Measurements from ENCODE around the gene PRKCA.

Gene PRKCA

GRCh38 chr17:66727634-66728570 lies 425.5 kb downstream of the PRKCA start:
- H3K9ac ChIP-seq (ENCODE audit: low read length) = no peak overlapping the region
- peaks cover 37% of the 10 kb centered on the region for H3K4me1 ChIP-seq (ENCODE audit: insufficient read depth, low read length)
- no peaks in the 10 kb centered on the region for H3K27me3 ChIP-seq (ENCODE audit: control insufficient read depth in 1 of 2, insufficient read depth in 2 of 2, low read length in 2 of 2)
- no peak overlapping the region for H3K27ac ChIP-seq (ENCODE audit: low read depth, low read length)
- H3K9me3 ChIP-seq (ENCODE audit: low read length) = no peaks in the 10 kb centered on the region
- no peak overlapping the region for H3K4me3 ChIP-seq (ENCODE audit: low read depth in 1 of 2, low read length in 2 of 2)
- no peaks in the 10 kb centered on the region for H3K36me3 ChIP-seq (ENCODE audit: insufficient read depth, low read length)

- no peak overlapping the region for H3K9ac ChIP-seq (ENCODE audit: low read length)
These were observed 428.1 kb downstream of the PRKCA start for GRCh38 chr17:66730461-66730923.

GRCh38 chr17:66733759-66734158 lies 431.3 kb downstream of the PRKCA start:
- Histone ChIP-seq H3K36me3 (ENCODE audit: insufficient read depth, low read length) (peaks cover 14% of the 10 kb centered on the region), H3K9ac (ENCODE audit: low read length) (no peak overlapping the region), H3K4me3 (ENCODE audit: low read depth in 1 of 2, low read length in 2 of 2) (no peak overlapping the region), H3K9me3 (ENCODE audit: low read length) (no peaks in the 10 kb centered on the region), H3K27ac (ENCODE audit: low read depth, low read length) (no peak overlapping the region), H3K4me1 (ENCODE audit: insufficient read depth, low read length) (no peaks in the 10 kb centered on the region), H3K27me3 (ENCODE audit: control insufficient read depth in 1 of 2, insufficient read depth in 2 of 2, low read length in 2 of 2) (no peaks in the 10 kb centered on the region)

More at GRCh38 chr17:66730461-66730923, 428.1 kb downstream of the PRKCA start:
- no peaks in the 10 kb centered on the region for H3K27me3 ChIP-seq (ENCODE audit: control insufficient read depth in 1 of 2, insufficient read depth in 2 of 2, low read length in 2 of 2)
- H3K4me1 ChIP-seq (ENCODE audit: insufficient read depth, low read length) = peaks cover 11% of the 10 kb centered on the region
- H3K27ac ChIP-seq (ENCODE audit: low read depth, low read length) = no peak overlapping the region
- H3K4me3 ChIP-seq (ENCODE audit: low read depth in 1 of 2, low read length in 2 of 2) = no peak overlapping the region
- no peaks in the 10 kb centered on the region for H3K9me3 ChIP-seq (ENCODE audit: low read length)
- no peaks in the 10 kb centered on the region for H3K36me3 ChIP-seq (ENCODE audit: insufficient read depth, low read length)

- Histone ChIP-seq H3K36me3 (ENCODE audit: insufficient read depth, low read length) (peaks cover 20% of the 10 kb centered on the region), H3K27me3 (ENCODE audit: control insufficient read depth in 1 of 2, insufficient read depth in 2 of 2, low read length in 2 of 2) (no peaks in the 10 kb centered on the region), H3K9me3 (ENCODE audit: low read length) (no peaks in the 10 kb centered on the region), H3K4me1 (ENCODE audit: insufficient read depth, low read length) (no peaks in the 10 kb centered on the region), H3K27ac (ENCODE audit: low read depth, low read length) (no peak overlapping the region), H3K4me3 (ENCODE audit: low read depth in 1 of 2, low read length in 2 of 2) (no peak overlapping the region), H3K9ac (ENCODE audit: low read length) (no peak overlapping the region)
These were observed 432.0 kb downstream of the PRKCA start for GRCh38 chr17:66734186-66734943.

- Histone ChIP-seq H3K27me3 (ENCODE audit: control insufficient read depth in 1 of 2, insufficient read depth in 2 of 2, low read length in 2 of 2) (no peaks in the 10 kb centered on the region), H3K27ac (ENCODE audit: low read depth, low read length) (no peak overlapping the region), H3K9ac (ENCODE audit: low read length) (no peak overlapping the region), H3K36me3 (ENCODE audit: insufficient read depth, low read length) (peaks cover 38% of the 10 kb centered on the region), H3K9me3 (ENCODE audit: low read length) (no peaks in the 10 kb centered on the region), H3K4me1 (ENCODE audit: insufficient read depth, low read length) (no peaks in the 10 kb centered on the region), H3K4me3 (ENCODE audit: low read depth in 1 of 2, low read length in 2 of 2) (no peak overlapping the region)
These were observed 435.1 kb downstream of the PRKCA start for GRCh38 chr17:66737524-66737923.

- H3K4me1 ChIP-seq (ENCODE audit: insufficient read depth, low read length) = no peaks in the 10 kb centered on the region
- H3K9ac ChIP-seq (ENCODE audit: low read length) = no peak overlapping the region
- no peaks in the 10 kb centered on the region for H3K9me3 ChIP-seq (ENCODE audit: low read length)
- H3K4me3 ChIP-seq (ENCODE audit: low read depth in 1 of 2, low read length in 2 of 2) = no peak overlapping the region
- H3K27me3 ChIP-seq (ENCODE audit: control insufficient read depth in 1 of 2, insufficient read depth in 2 of 2, low read length in 2 of 2) = no peaks in the 10 kb centered on the region
- no peak overlapping the region for H3K27ac ChIP-seq (ENCODE audit: low read depth, low read length)
- H3K36me3 ChIP-seq (ENCODE audit: insufficient read depth, low read length) = peaks cover 45% of the 10 kb centered on the region
These were observed 435.9 kb downstream of the PRKCA start for GRCh38 chr17:66738301-66738700.

DNA sequence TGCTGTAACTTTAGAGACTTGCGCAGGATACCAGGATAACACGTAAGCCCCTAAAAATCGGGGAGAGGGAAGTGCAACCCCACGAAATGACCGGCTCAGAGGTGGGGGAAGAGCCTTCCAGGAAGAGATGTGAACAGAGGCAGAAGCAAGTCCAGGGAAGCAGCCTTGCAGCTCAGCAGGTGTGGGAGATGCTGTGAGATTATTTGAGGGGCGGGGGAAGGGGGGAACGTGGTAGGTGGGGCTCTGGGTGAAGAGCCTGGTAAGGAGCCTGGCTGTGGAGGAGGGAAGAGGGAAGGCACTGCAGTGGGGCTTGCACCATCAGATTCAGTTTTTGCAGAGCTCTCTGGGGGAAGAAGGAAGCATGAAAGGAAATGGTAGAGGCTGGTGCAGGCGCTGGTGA lies 437.1 kb downstream of the PRKCA start:
- Histone ChIP-seq H3K27ac (ENCODE audit: low read depth, low read length) (no peak overlapping the region), H3K36me3 (ENCODE audit: insufficient read depth, low read length) (peaks cover 58% of the 10 kb centered on the region), H3K4me3 (ENCODE audit: low read depth in 1 of 2, low read length in 2 of 2) (no peak overlapping the region), H3K9me3 (ENCODE audit: low read length) (no peaks in the 10 kb centered on the region), H3K4me1 (ENCODE audit: insufficient read depth, low read length) (no peaks in the 10 kb centered on the region), H3K9ac (ENCODE audit: low read length) (no peak overlapping the region), H3K27me3 (ENCODE audit: control insufficient read depth in 1 of 2, insufficient read depth in 2 of 2, low read length in 2 of 2) (no peaks in the 10 kb centered on the region)

DNA sequence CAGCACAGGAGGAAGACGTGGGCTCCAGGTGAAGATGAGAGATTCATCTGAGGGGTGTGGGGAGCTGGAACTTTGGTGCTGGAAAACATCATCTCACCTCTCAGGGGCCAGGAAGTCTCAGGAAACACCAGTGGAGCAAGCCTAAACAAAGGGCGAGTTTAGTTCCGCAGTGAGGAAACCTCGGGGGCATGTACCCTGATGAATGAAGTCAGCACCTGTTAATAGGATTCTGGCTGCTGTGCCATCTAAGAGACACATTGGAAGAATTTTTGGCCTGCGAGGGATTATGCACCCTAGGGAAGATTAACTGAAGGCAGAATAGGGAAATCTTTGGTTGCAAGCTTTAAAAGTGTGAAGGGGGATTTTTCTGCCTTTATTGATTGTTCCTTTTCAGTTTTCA lies 437.8 kb downstream of the PRKCA start:
- H3K9me3 ChIP-seq (ENCODE audit: low read length) = no peaks in the 10 kb centered on the region
- H3K27me3 ChIP-seq (ENCODE audit: control insufficient read depth in 1 of 2, insufficient read depth in 2 of 2, low read length in 2 of 2) = no peaks in the 10 kb centered on the region
- H3K9ac ChIP-seq (ENCODE audit: low read length) = no peak overlapping the region
- H3K4me1 ChIP-seq (ENCODE audit: insufficient read depth, low read length) = no peaks in the 10 kb centered on the region
- no peak overlapping the region for H3K27ac ChIP-seq (ENCODE audit: low read depth, low read length)
- no peak overlapping the region for H3K4me3 ChIP-seq (ENCODE audit: low read depth in 1 of 2, low read length in 2 of 2)
- peaks cover 59% of the 10 kb centered on the region for H3K36me3 ChIP-seq (ENCODE audit: insufficient read depth, low read length)

DNA sequence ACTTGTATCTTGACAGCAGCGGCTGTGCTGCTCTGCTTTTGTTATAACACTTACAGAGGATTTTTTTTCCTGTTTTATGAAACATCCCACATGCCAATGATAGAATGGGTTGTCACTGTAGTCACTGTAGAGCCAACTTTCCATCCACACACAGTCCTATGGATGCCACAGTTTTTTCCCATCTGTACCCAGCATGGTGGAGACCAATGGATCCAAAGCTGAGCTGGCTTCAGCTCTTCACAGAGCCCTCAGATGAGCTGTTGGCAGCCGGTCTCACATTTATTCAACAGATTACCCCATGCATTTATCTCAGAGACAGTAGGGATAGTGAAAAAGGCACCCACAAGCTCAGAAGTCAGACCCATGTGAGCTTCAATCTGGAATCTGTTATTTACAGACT lies 441.1 kb downstream of the PRKCA start:
- no peak overlapping the region for H3K27ac ChIP-seq (ENCODE audit: low read depth, low read length)
- no peaks in the 10 kb centered on the region for H3K27me3 ChIP-seq (ENCODE audit: control insufficient read depth in 1 of 2, insufficient read depth in 2 of 2, low read length in 2 of 2)
- H3K9ac ChIP-seq (ENCODE audit: low read length) = no peak overlapping the region
- peaks cover 48% of the 10 kb centered on the region for H3K36me3 ChIP-seq (ENCODE audit: insufficient read depth, low read length)
- no peaks in the 10 kb centered on the region for H3K9me3 ChIP-seq (ENCODE audit: low read length)
- H3K4me1 ChIP-seq (ENCODE audit: insufficient read depth, low read length) = no peaks in the 10 kb centered on the region
- H3K4me3 ChIP-seq (ENCODE audit: low read depth in 1 of 2, low read length in 2 of 2) = no peak overlapping the region

DNA sequence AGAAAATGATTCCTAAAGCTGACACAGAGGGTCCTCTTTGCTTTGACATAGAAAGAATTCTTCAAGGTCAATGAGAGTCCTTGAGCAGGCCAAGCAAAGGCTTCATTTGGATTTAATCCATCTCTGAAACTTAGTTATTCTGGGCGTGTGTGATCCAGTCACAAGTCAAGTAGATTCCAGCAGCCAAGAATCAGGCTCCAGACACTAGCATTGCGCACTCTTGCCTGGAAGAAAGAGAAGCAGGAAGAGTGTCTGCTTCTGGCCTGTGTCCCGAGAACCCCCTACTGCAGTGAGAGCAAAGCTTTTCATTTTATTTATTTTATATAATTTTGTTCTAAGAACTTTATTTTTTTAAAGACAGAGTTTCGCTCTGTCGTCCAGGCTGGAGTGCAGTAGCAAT lies 444.3 kb downstream of the PRKCA start:
- Histone ChIP-seq H3K27ac (ENCODE audit: low read depth, low read length) (no peak overlapping the region), H3K4me1 (ENCODE audit: insufficient read depth, low read length) (no peaks in the 10 kb centered on the region), H3K36me3 (ENCODE audit: insufficient read depth, low read length) (peaks cover 53% of the 10 kb centered on the region), H3K9me3 (ENCODE audit: low read length) (no peaks in the 10 kb centered on the region), H3K4me3 (ENCODE audit: low read depth in 1 of 2, low read length in 2 of 2) (no peak overlapping the region), H3K27me3 (ENCODE audit: control insufficient read depth in 1 of 2, insufficient read depth in 2 of 2, low read length in 2 of 2) (no peaks in the 10 kb centered on the region), H3K9ac (ENCODE audit: low read length) (no peak overlapping the region)

DNA sequence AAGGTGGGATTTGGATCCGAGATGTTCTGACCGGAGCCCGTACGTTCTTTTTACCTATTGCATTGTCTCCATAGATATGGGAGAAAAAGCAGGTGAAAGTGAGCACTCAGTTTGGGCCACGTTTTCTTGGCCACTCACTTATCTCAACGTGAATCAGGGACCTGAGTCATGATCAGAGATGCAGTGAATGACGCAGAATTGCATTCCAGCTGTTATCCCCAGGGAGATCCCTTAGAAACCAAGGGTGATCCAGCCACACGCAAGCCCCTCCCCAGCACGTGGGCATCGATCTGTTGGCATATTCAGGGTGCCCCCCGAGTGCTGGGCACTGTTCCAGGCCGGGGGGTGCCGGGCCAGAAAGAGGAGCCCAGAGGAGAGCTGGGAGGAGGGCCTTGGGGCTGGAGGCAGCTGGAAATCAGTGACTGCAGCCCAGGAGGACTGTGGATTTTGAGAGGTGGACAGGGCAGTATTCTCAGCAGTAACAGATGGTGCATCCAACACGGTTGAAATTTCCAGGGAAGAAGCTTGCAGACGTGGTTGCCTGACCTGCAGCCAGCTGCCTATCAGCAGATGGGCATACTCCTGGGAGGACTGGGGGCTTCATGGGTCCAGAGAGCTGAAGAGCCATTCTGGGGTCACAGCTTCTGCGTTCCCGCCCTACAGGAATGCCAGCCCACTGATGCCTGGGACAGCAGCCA lies 445.3 kb downstream of the PRKCA start:
- no peak overlapping the region for H3K9ac ChIP-seq (ENCODE audit: low read length)
- no peak overlapping the region for H3K27ac ChIP-seq (ENCODE audit: low read depth, low read length)
- no peaks in the 10 kb centered on the region for H3K4me1 ChIP-seq (ENCODE audit: insufficient read depth, low read length)
- H3K36me3 ChIP-seq (ENCODE audit: insufficient read depth, low read length) = peaks cover 45% of the 10 kb centered on the region
- H3K9me3 ChIP-seq (ENCODE audit: low read length) = no peaks in the 10 kb centered on the region
- H3K4me3 ChIP-seq (ENCODE audit: low read depth in 1 of 2, low read length in 2 of 2) = no peak overlapping the region
- no peaks in the 10 kb centered on the region for H3K27me3 ChIP-seq (ENCODE audit: control insufficient read depth in 1 of 2, insufficient read depth in 2 of 2, low read length in 2 of 2)
